ENCODE measurements around the gene PPM1H.
"Not testable (repeated sequence)": the region's sequence is repeated elsewhere in the genome, so short reads cannot be mapped to it uniquely, and the experiment has no call there.

PPM1H gene

DNA sequence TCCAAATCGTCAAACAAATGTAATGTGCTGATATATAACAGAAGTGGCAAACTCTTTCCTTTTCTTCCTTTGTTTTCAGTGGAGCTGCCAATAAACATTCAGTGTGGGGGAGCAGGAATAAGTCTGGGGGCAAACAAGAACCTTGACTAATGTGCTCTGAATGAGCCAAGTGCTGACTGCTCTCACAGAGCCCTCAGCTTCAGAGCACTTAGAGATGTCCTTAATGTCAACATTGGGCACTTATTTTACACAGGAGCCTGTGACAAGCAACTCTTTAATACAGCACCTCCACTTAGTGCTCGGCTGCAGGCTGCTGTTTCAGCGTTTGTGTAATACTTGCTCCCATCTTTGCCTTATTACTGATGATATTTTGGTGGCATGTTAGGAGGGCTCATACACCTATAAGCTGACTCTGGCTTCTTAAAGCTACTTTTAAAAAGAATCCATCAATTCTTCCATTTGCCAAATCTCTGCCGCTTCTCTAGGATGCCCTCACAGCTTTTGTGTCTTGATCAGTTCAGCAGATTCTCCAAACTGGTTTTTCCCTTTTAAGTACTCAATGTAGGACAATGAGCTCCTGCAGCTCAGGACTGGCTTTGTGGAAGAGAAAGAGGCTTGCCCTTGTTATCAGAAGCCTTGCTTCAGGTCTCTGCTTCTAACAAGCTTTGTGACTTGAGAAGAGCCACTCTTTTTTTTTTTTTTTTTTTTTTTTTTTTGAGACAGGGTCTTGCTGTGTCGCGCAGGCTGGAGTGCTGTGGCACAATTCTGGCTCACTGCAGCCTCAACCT lies 261.7 kb downstream of the PPM1H start:
- peaks cover 0 to 11% (median 6%) of the 10 kb centered on the region in 5 donors for H3K9me3 ChIP-seq (ENCODE audit: control insufficient read depth in 5 of 5, low read length in 5 of 5)
- H3K27ac ChIP-seq (ENCODE audit: low read depth, low read length): no peak overlapping the region
- H3K4me1 ChIP-seq (ENCODE audit: control insufficient read depth in 5 of 5, insufficient read depth in 5 of 5, low read length in 5 of 5): no peaks in the 10 kb centered on the region
- H3K27me3 ChIP-seq (ENCODE audit: control insufficient read depth in 5 of 5, insufficient read depth in 4 of 5, low read length in 5 of 5): no peaks in the 10 kb centered on the region
- H3K4me3 ChIP-seq (ENCODE audit: low read depth in 1 of 5, low read length in 5 of 5): no peak overlapping the region
- H3K36me3 ChIP-seq (ENCODE audit: control insufficient read depth in 5 of 5, insufficient read depth in 5 of 5, low read length in 5 of 5): peaks cover 0 to 4% (median 0%) of the 10 kb centered on the region in 5 donors
- H3K9ac ChIP-seq (ENCODE audit: low read length in 5 of 5): no peak overlapping the region

DNA sequence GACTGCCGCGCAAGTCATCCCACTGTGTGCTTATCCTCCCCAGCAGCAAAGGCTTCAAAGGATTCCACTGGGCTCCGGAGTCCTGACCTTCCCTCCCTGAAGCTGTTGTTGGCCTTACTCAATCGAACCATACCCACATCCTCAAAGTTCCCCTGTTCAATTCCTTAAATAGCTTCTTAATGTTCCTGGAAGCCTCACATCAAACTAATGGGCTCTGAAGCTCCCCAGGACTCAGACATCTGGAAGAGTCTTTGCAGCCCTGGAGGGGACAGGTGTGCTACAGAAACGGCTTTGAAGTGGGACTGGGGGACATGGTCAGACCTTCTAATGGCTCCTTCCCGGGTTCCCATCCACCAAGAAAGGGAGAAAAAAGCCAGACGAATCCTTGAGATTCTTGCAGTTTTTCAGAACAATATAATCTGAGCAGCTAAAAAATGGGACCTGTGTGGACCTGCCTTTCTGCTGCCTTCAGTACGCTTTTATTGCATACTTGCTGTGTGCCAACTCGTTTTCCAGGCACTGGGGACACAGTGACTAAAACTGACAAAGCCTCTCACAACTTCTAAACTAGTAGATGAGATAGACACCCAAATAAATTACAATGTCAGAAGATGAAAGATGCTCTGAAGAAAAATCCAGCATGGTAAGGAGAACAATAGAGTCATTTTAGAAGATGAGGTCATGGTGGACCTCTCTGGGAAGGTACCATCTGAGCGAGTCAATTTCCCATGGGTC lies 263.8 kb downstream of the PPM1H start:
- peaks cover 0 to 2% (median 0%) of the 10 kb centered on the region in 5 donors for H3K36me3 ChIP-seq (ENCODE audit: control insufficient read depth in 5 of 5, insufficient read depth in 5 of 5, low read length in 5 of 5)
- no peaks in the 10 kb centered on the region for H3K27me3 ChIP-seq (ENCODE audit: control insufficient read depth in 5 of 5, insufficient read depth in 4 of 5, low read length in 5 of 5)
- H3K9me3 ChIP-seq (ENCODE audit: control insufficient read depth in 5 of 5, low read length in 5 of 5): no peaks in the 10 kb centered on the region
- no peaks in the 10 kb centered on the region for H3K4me1 ChIP-seq (ENCODE audit: control insufficient read depth in 5 of 5, insufficient read depth in 5 of 5, low read length in 5 of 5)
- no peak overlapping the region for H3K4me3 ChIP-seq (ENCODE audit: low read depth in 1 of 5, low read length in 5 of 5)
- no peak overlapping the region for H3K9ac ChIP-seq (ENCODE audit: low read length in 5 of 5)
- no peak overlapping the region for H3K27ac ChIP-seq (ENCODE audit: low read depth, low read length)

DNA sequence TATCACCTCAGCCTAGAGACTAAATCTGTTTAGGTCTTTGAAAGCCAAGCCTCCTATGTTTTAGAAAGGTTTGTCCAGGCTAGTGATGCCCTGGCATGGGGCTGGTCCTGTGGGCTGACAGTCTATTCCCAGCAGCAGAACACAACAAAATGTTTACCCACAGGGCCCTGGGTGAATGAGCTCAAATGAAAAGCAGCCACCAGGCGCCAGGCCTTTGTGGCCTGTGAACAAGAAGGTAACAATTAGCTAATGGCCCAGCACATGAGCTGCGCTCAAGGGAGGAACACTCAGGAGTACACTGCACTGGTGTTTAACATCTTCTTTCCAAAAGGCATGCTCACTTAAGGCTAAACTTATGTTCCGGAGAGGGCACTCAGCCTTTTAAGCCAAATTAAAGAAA lies 266.2 kb downstream of the PPM1H start:
- no peaks in the 10 kb centered on the region for H3K9me3 ChIP-seq (ENCODE audit: control insufficient read depth in 5 of 5, low read length in 5 of 5)
- no peaks in the 10 kb centered on the region for H3K4me1 ChIP-seq (ENCODE audit: control insufficient read depth in 5 of 5, insufficient read depth in 5 of 5, low read length in 5 of 5)
- no peaks in the 10 kb centered on the region for H3K36me3 ChIP-seq (ENCODE audit: control insufficient read depth in 5 of 5, insufficient read depth in 5 of 5, low read length in 5 of 5)
- no peak overlapping the region for H3K9ac ChIP-seq (ENCODE audit: low read length in 5 of 5)
- H3K27ac ChIP-seq (ENCODE audit: low read depth, low read length): no peak overlapping the region
- no peaks in the 10 kb centered on the region for H3K27me3 ChIP-seq (ENCODE audit: control insufficient read depth in 5 of 5, insufficient read depth in 4 of 5, low read length in 5 of 5)
- no peak overlapping the region for H3K4me3 ChIP-seq (ENCODE audit: low read depth in 1 of 5, low read length in 5 of 5)

DNA sequence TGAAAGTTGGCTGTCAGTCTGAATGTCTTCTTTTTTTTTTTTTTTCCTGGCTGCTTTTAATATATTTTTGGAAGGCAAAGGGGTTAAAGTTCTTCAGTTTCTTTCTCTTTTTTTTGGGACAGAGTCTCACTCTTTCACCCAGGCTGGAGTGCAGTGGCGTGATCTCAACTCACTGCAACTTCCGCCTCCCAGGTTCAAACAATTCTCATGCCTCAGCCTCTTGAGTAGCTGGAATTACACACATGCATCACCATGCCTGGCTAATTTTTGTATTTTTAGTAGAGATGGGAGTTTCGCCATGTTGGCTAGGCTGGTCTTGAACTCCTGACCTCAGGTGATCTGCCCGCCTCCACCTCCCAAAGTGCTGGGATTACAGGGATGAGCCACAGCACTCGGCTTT lies 270.0 kb downstream of the PPM1H start:
- not testable (repeated sequence) for H3K4me1 ChIP-seq (ENCODE audit: control insufficient read depth in 5 of 5, insufficient read depth in 5 of 5, low read length in 5 of 5); H3K27ac ChIP-seq (ENCODE audit: low read depth, low read length); H3K4me3 ChIP-seq (ENCODE audit: low read depth in 1 of 5, low read length in 5 of 5); H3K36me3 ChIP-seq (ENCODE audit: control insufficient read depth in 5 of 5, insufficient read depth in 5 of 5, low read length in 5 of 5); H3K9me3 ChIP-seq (ENCODE audit: control insufficient read depth in 5 of 5, low read length in 5 of 5); H3K27me3 ChIP-seq (ENCODE audit: control insufficient read depth in 5 of 5, insufficient read depth in 4 of 5, low read length in 5 of 5); H3K9ac ChIP-seq (ENCODE audit: low read length in 5 of 5)

DNA sequence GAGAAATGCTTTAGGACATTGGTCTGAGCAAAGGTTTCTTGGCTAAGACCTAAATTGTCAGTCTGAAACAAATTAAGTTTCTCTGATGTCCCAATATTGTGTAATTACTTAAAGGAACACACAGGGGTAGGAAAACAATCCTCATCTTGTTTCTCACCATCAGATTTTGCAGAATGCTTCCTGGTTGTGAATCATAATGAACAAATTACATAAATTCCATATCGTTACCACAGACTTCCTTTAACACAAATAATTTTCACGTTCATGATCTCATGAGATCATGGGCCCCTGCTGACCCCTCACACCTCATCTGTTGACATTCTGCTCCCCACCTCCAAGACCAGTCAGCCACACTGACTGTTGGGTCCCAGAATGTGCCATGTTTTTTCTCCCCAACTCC lies 274.2 kb downstream of the PPM1H start:
- Histone ChIP-seq H3K27ac (ENCODE audit: low read depth, low read length) (no peak overlapping the region), H3K4me1 (ENCODE audit: control insufficient read depth in 5 of 5, insufficient read depth in 5 of 5, low read length in 5 of 5) (peaks cover 2 to 32% (median 17%) of the 10 kb centered on the region in 5 donors), H3K27me3 (ENCODE audit: control insufficient read depth in 5 of 5, insufficient read depth in 4 of 5, low read length in 5 of 5) (no peaks in the 10 kb centered on the region), H3K9me3 (ENCODE audit: control insufficient read depth in 5 of 5, low read length in 5 of 5) (no peaks in the 10 kb centered on the region), H3K9ac (ENCODE audit: low read length in 5 of 5) (no peak overlapping the region), H3K4me3 (ENCODE audit: low read depth in 1 of 5, low read length in 5 of 5) (no peak overlapping the region), H3K36me3 (ENCODE audit: control insufficient read depth in 5 of 5, insufficient read depth in 5 of 5, low read length in 5 of 5) (no peaks in the 10 kb centered on the region)

DNA sequence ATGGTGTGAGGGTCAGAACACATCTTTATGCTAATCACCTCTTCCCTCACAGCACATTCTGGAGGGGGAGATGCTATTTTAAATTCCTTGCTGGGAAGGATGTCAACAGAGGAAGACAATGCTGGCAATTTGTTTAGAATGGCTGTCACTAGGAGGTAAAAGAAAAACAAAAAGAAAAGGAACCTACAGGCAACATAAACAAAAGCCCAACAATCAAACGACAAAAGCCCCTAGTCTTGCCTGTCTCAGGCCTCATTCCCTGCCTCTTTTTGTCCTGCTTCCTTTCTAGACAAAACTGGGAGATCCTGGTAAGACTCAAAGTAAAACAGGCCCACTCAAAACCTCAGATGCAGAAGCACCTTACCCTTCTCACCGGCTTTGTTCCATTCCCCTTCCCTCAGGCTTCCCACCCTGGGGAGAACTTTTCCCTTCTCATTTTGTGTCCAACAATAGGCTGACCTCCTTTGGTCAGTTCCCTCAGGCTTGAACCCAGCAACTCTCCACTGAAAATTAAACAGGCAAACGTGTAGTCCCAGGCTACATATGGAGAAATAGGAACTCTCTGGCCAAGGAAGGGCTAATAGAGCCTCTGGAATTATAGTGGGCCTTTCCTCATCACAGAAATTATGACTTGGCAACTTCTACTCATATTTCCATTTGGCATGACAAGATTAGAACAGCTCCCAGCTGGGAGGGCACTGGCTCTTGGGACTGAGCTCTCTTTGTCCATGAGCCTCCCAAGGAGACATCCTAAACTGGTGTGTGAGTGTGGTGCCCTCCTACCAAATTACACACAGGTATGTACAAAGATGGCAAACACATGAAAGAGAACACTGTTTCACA lies 275.3 kb downstream of the PPM1H start:
- Histone ChIP-seq H3K36me3 (ENCODE audit: control insufficient read depth in 5 of 5, insufficient read depth in 5 of 5, low read length in 5 of 5) (no peaks in the 10 kb centered on the region), H3K4me1 (ENCODE audit: control insufficient read depth in 5 of 5, insufficient read depth in 5 of 5, low read length in 5 of 5) (peaks cover 2 to 35% (median 18%) of the 10 kb centered on the region in 5 donors), H3K9me3 (ENCODE audit: control insufficient read depth in 5 of 5, low read length in 5 of 5) (no peaks in the 10 kb centered on the region), H3K27me3 (ENCODE audit: control insufficient read depth in 5 of 5, insufficient read depth in 4 of 5, low read length in 5 of 5) (no peaks in the 10 kb centered on the region), H3K4me3 (ENCODE audit: low read depth in 1 of 5, low read length in 5 of 5) (no peak overlapping the region), H3K9ac (ENCODE audit: low read length in 5 of 5) (no peak overlapping the region), H3K27ac (ENCODE audit: low read depth, low read length) (peak overlapping the region; percentile 64)

DNA sequence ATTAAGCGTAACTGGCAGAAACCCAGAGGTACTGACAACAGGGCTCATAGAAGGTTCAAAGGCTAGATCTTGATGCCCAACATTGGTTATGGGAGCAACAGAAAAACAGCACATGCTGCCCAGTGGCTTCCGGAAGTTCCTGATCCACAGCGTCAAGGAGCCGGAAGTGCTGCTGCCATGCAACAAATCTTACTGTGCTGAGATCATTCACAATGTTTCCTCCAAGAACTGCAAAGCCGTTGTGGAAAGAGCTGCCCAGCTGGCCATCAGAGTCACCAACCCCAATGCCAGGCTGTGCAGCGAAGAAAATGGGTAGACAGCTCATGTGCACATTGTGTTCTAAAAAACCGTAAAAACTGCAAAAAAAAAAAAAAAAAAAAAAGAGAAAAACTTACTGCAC lies 276.0 kb downstream of the PPM1H start:
- H3K27ac ChIP-seq (ENCODE audit: low read depth, low read length): no peak overlapping the region

DNA sequence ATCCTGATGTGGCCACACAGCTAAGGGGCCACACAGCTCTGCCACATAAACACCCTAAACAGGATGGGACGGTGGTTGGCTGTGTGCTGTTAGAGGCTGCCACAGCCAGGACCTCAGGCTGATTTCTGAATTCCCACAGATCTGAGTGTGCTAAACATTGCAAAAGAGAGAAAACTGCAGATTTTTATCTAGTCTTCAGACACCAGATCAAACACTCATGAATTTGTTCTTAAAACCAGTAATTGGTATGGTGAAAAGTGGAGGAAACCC lies 277.7 kb downstream of the PPM1H start:
- H3K9me3 ChIP-seq (ENCODE audit: control insufficient read depth in 5 of 5, low read length in 5 of 5): no peaks in the 10 kb centered on the region
- H3K36me3 ChIP-seq (ENCODE audit: control insufficient read depth in 5 of 5, insufficient read depth in 5 of 5, low read length in 5 of 5): no peaks in the 10 kb centered on the region
- H3K4me1 ChIP-seq (ENCODE audit: control insufficient read depth in 5 of 5, insufficient read depth in 5 of 5, low read length in 5 of 5): peaks cover 2 to 43% (median 18%) of the 10 kb centered on the region in 5 donors
- H3K27me3 ChIP-seq (ENCODE audit: control insufficient read depth in 5 of 5, insufficient read depth in 4 of 5, low read length in 5 of 5): no peaks in the 10 kb centered on the region
- H3K9ac ChIP-seq (ENCODE audit: low read length in 5 of 5): no peak overlapping the region
- no peak overlapping the region for H3K27ac ChIP-seq (ENCODE audit: low read depth, low read length)
- no peak overlapping the region for H3K4me3 ChIP-seq (ENCODE audit: low read depth in 1 of 5, low read length in 5 of 5)

More for the DNA sequence above, 276.0 kb downstream of the PPM1H start:
- H3K4me3 ChIP-seq (ENCODE audit: low read depth in 1 of 5, low read length in 5 of 5): no peak overlapping the region
- H3K9ac ChIP-seq (ENCODE audit: low read length in 5 of 5): no peak overlapping the region
- H3K36me3 ChIP-seq (ENCODE audit: control insufficient read depth in 5 of 5, insufficient read depth in 5 of 5, low read length in 5 of 5): no peaks in the 10 kb centered on the region
- H3K27me3 ChIP-seq (ENCODE audit: control insufficient read depth in 5 of 5, insufficient read depth in 4 of 5, low read length in 5 of 5): no peaks in the 10 kb centered on the region
- H3K9me3 ChIP-seq (ENCODE audit: control insufficient read depth in 5 of 5, low read length in 5 of 5): no peaks in the 10 kb centered on the region
- H3K4me1 ChIP-seq (ENCODE audit: control insufficient read depth in 5 of 5, insufficient read depth in 5 of 5, low read length in 5 of 5): peaks cover 2 to 35% (median 18%) of the 10 kb centered on the region in 5 donors

DNA sequence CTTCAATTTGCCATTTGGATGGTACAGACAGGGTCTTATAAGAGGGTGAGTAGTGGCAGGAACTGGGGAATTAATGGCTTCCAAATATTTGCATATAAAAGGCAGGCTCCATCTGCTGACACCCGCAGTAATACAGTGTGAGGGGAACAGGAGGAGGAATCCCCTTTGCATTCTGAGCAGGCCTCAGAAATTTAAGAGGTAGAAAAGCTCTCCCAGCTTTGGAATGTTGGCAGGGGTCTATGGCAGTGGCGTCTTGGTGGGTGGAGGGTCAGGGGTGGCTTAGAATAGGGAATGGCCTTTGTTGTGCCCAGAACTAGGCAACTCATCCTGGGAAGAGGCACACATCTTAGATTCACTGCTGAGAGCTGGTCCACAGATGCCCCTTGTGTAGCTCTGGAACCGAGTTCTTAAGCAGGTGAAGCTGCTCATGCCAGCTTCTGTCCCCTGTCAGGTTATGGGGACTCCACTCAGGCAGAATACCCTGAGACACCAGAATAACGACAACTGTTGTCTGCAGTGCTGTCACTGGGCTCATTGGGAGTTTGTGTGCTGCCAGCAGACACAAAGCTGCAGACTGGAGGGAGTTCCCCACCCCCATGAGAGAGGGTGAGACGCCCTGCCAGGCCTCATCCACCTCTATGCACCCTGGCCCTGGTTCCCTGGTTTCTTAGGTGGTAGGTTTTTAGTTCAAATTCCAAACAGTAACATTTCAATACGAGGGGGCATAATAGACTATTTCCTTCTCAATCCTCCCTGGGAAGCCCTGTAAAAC lies 278.2 kb downstream of the PPM1H start:
- H3K27me3 ChIP-seq (ENCODE audit: control insufficient read depth in 5 of 5, insufficient read depth in 4 of 5, low read length in 5 of 5): no peaks in the 10 kb centered on the region
- H3K27ac ChIP-seq (ENCODE audit: low read depth, low read length): no peak overlapping the region
- no peak overlapping the region for H3K4me3 ChIP-seq (ENCODE audit: low read depth in 1 of 5, low read length in 5 of 5)
- H3K4me1 ChIP-seq (ENCODE audit: control insufficient read depth in 5 of 5, insufficient read depth in 5 of 5, low read length in 5 of 5): peaks cover 0 to 43% (median 18%) of the 10 kb centered on the region in 5 donors
- no peaks in the 10 kb centered on the region for H3K9me3 ChIP-seq (ENCODE audit: control insufficient read depth in 5 of 5, low read length in 5 of 5)
- no peak overlapping the region for H3K9ac ChIP-seq (ENCODE audit: low read length in 5 of 5)
- H3K36me3 ChIP-seq (ENCODE audit: control insufficient read depth in 5 of 5, insufficient read depth in 5 of 5, low read length in 5 of 5): no peaks in the 10 kb centered on the region

Data from subcutaneous abdominal adipose tissue (tissue), 5 donors.